GM18526 (cell line): Measurements from ENCODE around the gene POU2F2.

ENCODE experiments used
- POLR2A ChIP-seq: IDR thresholded peaks from 3 replicates; pipeline ENCODE4 v1.6.1; 2011; ENCODE audit not compliant: insufficient read length; ENCODE audit errors: extremely low read depth

Gene POU2F2

GRCh38 chr19:42053037-42053935, 79.0 kb downstream of the POU2F2 start:
- no peak for TF ChIP-seq POLR2A

DNA sequence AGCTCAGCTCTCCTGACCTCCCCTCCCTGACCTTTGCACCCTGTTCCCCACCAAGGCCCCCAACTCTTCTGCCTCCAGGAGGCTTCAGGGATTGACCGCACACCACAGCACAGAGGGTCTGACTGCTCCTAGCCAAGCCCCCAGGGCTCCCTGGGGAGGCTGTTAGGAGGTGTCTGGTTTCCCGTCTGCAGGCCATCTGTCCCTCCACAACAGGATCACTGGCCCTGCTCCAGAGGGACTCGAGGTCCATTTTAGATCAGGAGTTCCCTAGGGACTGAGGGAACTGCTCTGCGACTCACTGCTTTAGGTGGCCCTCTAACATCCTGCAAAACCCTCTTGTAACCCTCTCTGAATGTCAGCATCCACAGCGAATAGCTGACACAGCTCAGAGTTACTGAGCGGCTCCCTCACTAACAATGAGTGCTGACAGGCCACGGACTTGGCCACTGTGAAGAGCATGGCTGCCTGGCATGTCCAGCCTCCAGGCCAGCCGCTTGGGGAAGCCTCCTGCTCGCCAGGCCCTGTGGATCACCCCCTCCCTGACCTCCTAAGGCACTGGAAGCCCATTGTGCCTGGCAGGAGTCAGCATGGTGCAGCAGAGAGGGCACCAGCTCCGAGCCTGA, 79.9 kb downstream of the POU2F2 start:
- TF ChIP-seq POLR2A = no peak

- no peak for TF ChIP-seq POLR2A
Measured at GRCh38 chr19:42051166-42052115, 80.8 kb downstream of the POU2F2 start.

- TF ChIP-seq POLR2A = no peak
Measured at GRCh38 chr19:42048992-42049391, 83.3 kb downstream of the POU2F2 start.

DNA sequence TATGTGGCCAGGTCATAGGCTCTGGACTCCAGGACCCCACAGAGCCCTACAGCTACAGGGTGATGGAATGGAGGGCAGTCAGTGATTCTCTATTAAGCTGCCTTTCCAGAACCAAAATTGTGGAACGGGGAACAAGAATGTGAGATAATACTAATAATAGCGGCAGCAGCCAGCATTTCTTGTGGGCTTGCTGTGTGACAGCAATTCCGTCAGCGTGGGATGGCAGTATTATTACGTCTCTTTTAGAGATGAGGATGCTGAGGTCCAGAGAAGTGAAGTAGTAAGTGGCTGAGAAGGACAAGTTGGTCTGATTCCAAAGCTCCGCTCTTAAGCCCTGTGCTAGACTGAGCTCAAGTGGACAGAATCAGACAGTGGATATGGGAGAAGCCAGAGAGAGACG, 86.7 kb downstream of the POU2F2 start:
- TF ChIP-seq POLR2A = no peak

DNA sequence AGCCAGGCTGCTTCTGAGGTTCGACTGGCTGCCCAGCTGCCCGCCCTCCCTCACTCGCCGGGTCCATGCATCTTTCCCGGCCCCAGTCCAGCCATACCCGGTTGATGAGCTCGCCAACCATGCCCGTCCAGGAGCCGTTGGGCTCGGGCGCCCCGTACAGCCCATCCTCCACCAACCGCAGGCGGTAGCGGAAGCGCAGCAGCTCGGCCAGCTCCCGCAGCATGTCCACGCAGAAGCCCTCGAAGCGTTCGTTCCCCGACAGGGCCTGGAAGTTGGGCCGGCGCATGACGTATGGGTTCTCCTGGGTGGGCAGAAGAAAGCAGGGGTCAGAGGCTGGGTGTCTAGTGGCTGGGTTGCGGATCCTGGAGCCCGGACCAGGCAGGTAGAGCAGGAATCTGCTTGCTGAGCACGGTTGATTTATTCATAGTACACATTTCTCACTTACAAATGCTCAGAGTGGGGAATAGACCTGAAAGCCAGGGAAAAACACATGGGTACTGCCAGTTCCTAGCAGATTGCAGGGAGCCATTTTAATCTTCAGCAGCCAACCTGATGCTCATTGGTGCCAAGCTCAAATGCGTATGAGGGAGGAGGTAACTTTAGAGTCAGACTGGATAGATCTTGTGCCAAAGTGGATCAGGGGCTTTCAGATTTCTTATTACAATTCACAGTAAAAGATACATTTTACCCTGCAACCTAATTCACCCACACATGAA, 89.6 kb downstream of the POU2F2 start:
- TF ChIP-seq POLR2A = no peak

DNA sequence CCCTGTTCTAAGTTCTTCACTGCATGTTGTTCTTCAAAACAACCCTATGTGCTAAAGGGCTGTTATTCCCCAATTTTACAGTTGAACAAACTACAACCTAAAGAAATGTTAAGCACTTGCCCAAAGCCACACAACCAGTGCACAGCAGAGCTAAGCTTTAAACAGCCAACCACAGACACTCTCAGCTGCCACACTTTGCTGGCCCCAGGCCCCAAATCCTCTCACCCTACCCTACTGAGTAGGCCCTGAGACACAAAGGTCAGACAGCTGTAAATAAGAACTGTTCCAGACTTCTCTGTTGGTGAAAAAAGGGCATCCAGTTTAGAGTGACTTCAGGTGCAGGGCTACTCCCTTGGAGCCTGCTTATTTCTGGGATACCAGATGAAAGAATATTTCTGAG, 92.2 kb downstream of the POU2F2 start:
- no peak for TF ChIP-seq POLR2A

DNA sequence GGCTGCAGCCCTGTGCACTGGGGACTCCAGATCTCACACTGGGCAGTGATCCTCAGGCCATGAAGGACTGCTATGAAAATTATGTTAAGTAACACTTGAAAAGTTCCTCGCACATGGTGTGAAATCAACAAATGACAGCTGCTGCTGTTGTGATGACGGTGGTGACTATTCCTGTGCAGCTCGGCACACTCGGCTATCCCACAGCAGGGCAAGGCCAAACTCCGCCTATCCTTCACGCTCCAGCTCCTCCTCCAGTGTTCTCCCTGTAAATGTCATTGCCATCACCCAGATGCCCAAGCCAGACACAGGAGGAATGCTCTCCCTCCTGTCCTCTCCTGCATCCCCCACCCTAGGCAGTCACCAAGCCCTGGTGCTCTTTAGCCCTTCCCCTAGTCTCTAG, 93.6 kb downstream of the POU2F2 start:
- TF ChIP-seq POLR2A = no peak

- no peak for TF ChIP-seq POLR2A
Measured at GRCh38 chr19:42037649-42038048, 94.6 kb downstream of the POU2F2 start.
